Pons (tissue), 1 donor: ENCODE measurements around the gene KLK7.
"Not testable (repeated sequence)": the region's sequence is repeated elsewhere in the genome, so short reads cannot be mapped to it uniquely, and the experiment has no call there.

Experiments
- DNase-seq: peaks from one replicate; pipeline ENCODE4 v3.0.0-alpha.2; 2016; ENCODE audit warnings: low spot score

KLK7 gene

GRCh38 chr19:50975766-50976165, 8.0 kb downstream of the KLK7 start:
- DNase-seq: no peak

GRCh38 chr19:50974702-50975556, 8.8 kb downstream of the KLK7 start:
- DNase-seq: no peak

GRCh38 chr19:50972795-50973376, 10.8 kb downstream of the KLK7 start:
- no peak for DNase-seq

GRCh38 chr19:50969810-50970209, 13.9 kb downstream of the KLK7 start:
- not testable (repeated sequence) for DNase-seq

GRCh38 chr19:50969413-50969760, 14.3 kb downstream of the KLK7 start, which contains the start of gene KLK6:
TSS of gene KLK6 (minus strand) at chr19:50969591. CDS start at chr19:50968104, 1,487 bp downstream.
- peak; percentile 91 for DNase-seq

GRCh38 chr19:50968716-50969412, 14.9 kb downstream of the KLK7 start:
- no peak for DNase-seq

GRCh38 chr19:50967929-50968715, 15.6 kb downstream of the KLK7 start:
- DNase-seq: peak; percentile 29

GRCh38 chr19:50964266-50964665, 19.5 kb downstream of the KLK7 start:
- no peak for DNase-seq

GRCh38 chr19:50963381-50963780, 20.3 kb downstream of the KLK7 start:
- DNase-seq: no peak

- no peak for DNase-seq
Measured at GRCh38 chr19:50962245-50962644, 21.5 kb downstream of the KLK7 start.

GRCh38 chr19:50959731-50960500, 23.8 kb downstream of the KLK7 start:
- DNase-seq: no peak

- no peak for DNase-seq
Measured at GRCh38 chr19:50957587-50957986, 26.1 kb downstream of the KLK7 start.

GRCh38 chr19:50952910-50953309, 30.8 kb downstream of the KLK7 start, which contains the start of gene KLK5:
TSS of gene KLK5 (minus strand) at chr19:50953038. CDS start at chr19:50952657, 381 bp downstream.
- no peak for DNase-seq

GRCh38 chr19:50949861-50950260, 33.9 kb downstream of the KLK7 start:
- DNase-seq: no peak

- DNase-seq: no peak
Measured at GRCh38 chr19:50947123-50947522, 36.6 kb downstream of the KLK7 start.

GRCh38 chr19:50944795-50945194, 38.9 kb downstream of the KLK7 start:
- no peak for DNase-seq

- no peak for DNase-seq
Measured at GRCh38 chr19:50943074-50943828, 40.5 kb downstream of the KLK7 start.

GRCh38 chr19:50939596-50939995, 44.1 kb downstream of the KLK7 start:
- no peak for DNase-seq

GRCh38 chr19:50933640-50934039, 50.1 kb downstream of the KLK7 start:
- DNase-seq: no peak

GRCh38 chr19:50932690-50933083, 51.0 kb downstream of the KLK7 start:
- no peak for DNase-seq
